ENCODE measurements around the gene MTA2.

DNA sequence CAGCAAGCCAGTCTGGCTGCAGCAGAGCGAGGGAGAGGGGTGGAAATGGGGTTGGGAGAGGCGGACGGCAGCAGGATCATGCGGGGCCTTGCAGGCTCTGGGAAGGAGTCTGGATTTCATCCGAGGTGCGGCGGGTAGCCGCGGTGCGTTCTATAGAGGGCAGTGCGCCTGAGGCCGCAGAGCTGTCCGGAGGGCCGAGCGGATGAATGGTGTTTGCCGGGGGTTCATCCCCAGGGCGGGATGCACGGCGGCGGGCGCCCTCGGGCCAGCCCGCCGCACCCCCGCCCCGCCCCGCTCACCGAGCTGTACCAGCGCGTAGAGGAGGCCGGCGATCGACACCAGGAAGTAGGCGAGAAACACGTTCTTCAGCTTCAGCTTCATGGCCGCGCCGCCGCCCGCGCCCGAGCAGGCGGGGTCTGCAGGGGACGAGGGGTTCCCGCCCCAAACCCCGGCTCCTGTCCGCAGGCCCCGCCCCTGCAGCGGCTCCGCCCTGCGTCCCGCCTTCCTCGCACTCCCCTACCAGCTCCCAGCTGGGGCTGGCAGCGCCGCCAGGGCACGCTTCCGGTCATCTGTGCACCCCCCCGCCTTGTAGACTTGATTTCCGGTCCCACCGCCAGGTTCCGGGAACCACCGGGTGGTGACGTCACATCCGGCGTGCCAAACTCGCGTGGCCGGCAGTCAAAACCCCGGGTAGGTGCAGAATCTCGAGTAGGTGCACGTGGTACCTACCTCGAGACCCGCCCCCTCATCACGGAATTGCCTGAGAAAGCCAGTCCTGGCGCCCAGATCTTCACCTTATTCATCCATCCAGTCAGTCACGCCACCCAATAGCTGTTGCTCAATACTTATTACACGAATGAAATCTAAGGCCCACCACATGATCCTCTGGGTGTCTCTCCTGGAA lies 20.2 kb upstream of the MTA2 start, which contains the start of gene B3GAT3:
- TF ChIP-seq POLR2A (IDR thresholded peaks at IDR 0.05), result peak; percentile 72 to 77
- TF ChIP-seq, protein P1, sequence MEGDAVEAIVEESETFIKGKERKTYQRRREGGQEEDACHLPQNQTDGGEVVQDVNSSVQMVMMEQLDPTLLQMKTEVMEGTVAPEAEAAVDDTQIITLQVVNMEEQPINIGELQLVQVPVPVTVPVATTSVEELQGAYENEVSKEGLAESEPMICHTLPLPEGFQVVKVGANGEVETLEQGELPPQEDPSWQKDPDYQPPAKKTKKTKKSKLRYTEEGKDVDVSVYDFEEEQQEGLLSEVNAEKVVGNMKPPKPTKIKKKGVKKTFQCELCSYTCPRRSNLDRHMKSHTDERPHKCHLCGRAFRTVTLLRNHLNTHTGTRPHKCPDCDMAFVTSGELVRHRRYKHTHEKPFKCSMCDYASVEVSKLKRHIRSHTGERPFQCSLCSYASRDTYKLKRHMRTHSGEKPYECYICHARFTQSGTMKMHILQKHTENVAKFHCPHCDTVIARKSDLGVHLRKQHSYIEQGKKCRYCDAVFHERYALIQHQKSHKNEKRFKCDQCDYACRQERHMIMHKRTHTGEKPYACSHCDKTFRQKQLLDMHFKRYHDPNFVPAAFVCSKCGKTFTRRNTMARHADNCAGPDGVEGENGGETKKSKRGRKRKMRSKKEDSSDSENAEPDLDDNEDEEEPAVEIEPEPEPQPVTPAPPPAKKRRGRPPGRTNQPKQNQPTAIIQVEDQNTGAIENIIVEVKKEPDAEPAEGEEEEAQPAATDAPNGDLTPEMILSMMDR (IDR thresholded peaks at IDR 0.05), result peak in 3 of 6 experiments; percentile 34 to 52 (median 38)

All from Peyer's patch (tissue), 4 donors.